Suprapubic skin (tissue), 4 donors: ENCODE results near the gene LPIN1. TPM values are rescaled to one million over a fixed set of nuclear protein-coding genes. Genes with fewer than 3 reads are reported as not detected.

ENCODE experiments used
- DNase-seq, 2 donors: peaks; one replicate each; pipeline ENCODE4 v3.0.0-alpha.2; 2019; ENCODE audit warnings: low spot score in 2 of 2
- H3K27ac ChIP-seq: fragments of 200-600 bp; sonication (generic); one replicate; pipeline ENCODE4 v1.5.1; 2019
- H3K27me3 ChIP-seq: fragments of 200-600 bp; sonication (generic); one replicate; pipeline ENCODE4 v1.5.1; 2019
- H3K36me3 ChIP-seq: fragments of 200-600 bp; sonication (generic); one replicate; pipeline ENCODE4 v1.5.1; 2019
- H3K4me1 ChIP-seq: fragments of 200-600 bp; sonication (generic); one replicate; pipeline ENCODE4 v1.5.1; 2019
- H3K4me3 ChIP-seq: fragments of 200-600 bp; sonication (generic); one replicate; pipeline ENCODE4 v1.5.1; 2019; ENCODE audit warnings: mild to moderate bottlenecking
- H3K9me3 ChIP-seq: fragments of 200-600 bp; sonication (generic); one replicate; pipeline ENCODE4 v1.5.1; 2019
- CTCF ChIP-seq, 2 donors: fragments of 200-600 bp in 1 of 2; fragments of 450-650 bp in 1 of 2; sonication (generic) in 1 of 2; IDR thresholded peaks; one replicate each; pipeline ENCODE4 v1.5.1; 2016 to 2019; ENCODE audit warnings: antibody characterized with exemption in 2 of 2, mild to moderate bottlenecking in 1 of 2, moderate library complexity in 1 of 2
- EP300 ChIP-seq: sonication (generic); formaldehyde crosslinking; IDR thresholded peaks from one replicate; pipeline ENCODE4 v1.6.1; 2017; ENCODE audit warnings: antibody characterized with exemption
- POLR2A ChIP-seq, 2 donors: fragments of 450-650 bp; IDR thresholded peaks; one replicate each; pipeline ENCODE4 v1.6.1; 2017; ENCODE audit warnings: antibody characterized with exemption in 2 of 2, mild to moderate bottlenecking in 2 of 2, moderate library complexity in 2 of 2
- POLR2AphosphoS5 ChIP-seq, 3 donors: sonication (generic); formaldehyde crosslinking; IDR thresholded peaks; one replicate each; pipeline ENCODE4 v1.6.1; 2017; ENCODE audit warnings: antibody characterized with exemption in 3 of 3
- WGBS: methylation state at CpG from one replicate; pipeline ENCODE4 v1.1.5; 2018; 5-methylcytosine and 5-hydroxymethylcytosine counted together
- total RNA-seq, 4 donors: library from RNA; depleted of rRNA; stranded (reverse); fragments of >200 nt; gene quantifications; one replicate each; pipeline ENCODE4 v1.1.0, GENCODE V29; 2016

The LPIN1 gene
- total RNA-seq, 4 donors from 2014 or later = 25.9 to 71.9 (median 52.5) TPM

- WGBS = 85% methylated on average over 1 of the region's 1 CpG
- Histone ChIP-seq H3K4me1 (peaks cover 18% of the 10 kb centered on the region), H3K4me3 (no peak overlapping the region), H3K27ac (no peak overlapping the region), H3K9me3 (no peaks in the 10 kb centered on the region), H3K27me3 (peaks cover 7% of the 10 kb centered on the region), H3K36me3 (no peaks in the 10 kb centered on the region)
- TF ChIP-seq CTCF (IDR thresholded peaks at IDR 0.05) (no peak), EP300 (no peak)
- no peak for DNase-seq
These were observed 28.8 kb upstream of the LPIN1 start for GRCh38 chr2:11717623-11718022.

- Histone ChIP-seq H3K27me3 (peaks cover 7% of the 10 kb centered on the region), H3K4me1 (peaks cover 18% of the 10 kb centered on the region), H3K4me3 (no peak overlapping the region), H3K27ac (no peak overlapping the region), H3K9me3 (no peaks in the 10 kb centered on the region), H3K36me3 (no peaks in the 10 kb centered on the region)
- 66% methylated on average over 5 of the region's 5 CpGs for WGBS
- no peak for DNase-seq
- TF ChIP-seq POLR2AphosphoS5 (IDR thresholded peaks at IDR 0.05) = no peak
- TF ChIP-seq POLR2A (IDR thresholded peaks at IDR 0.05) = no peak
- TF ChIP-seq EP300 = no peak
- TF ChIP-seq CTCF (IDR thresholded peaks at IDR 0.05) = no peak
These were observed 27.8 kb upstream of the LPIN1 start for GRCh38 chr2:11718606-11719005.

- 59% methylated on average over 6 of the region's 6 CpGs for WGBS
- TF ChIP-seq EP300 (no peak), CTCF (IDR thresholded peaks at IDR 0.05) (no peak), POLR2A (IDR thresholded peaks at IDR 0.05) (no peak), POLR2AphosphoS5 (IDR thresholded peaks at IDR 0.05) (no peak)
- Histone ChIP-seq H3K9me3 (no peaks in the 10 kb centered on the region), H3K4me3 (no peak overlapping the region), H3K36me3 (no peaks in the 10 kb centered on the region), H3K4me1 (peaks cover 18% of the 10 kb centered on the region), H3K27me3 (peaks cover 7% of the 10 kb centered on the region), H3K27ac (no peak overlapping the region)
- no peak for DNase-seq
These were observed 27.0 kb upstream of the LPIN1 start for GRCh38 chr2:11719230-11719977.

DNA sequence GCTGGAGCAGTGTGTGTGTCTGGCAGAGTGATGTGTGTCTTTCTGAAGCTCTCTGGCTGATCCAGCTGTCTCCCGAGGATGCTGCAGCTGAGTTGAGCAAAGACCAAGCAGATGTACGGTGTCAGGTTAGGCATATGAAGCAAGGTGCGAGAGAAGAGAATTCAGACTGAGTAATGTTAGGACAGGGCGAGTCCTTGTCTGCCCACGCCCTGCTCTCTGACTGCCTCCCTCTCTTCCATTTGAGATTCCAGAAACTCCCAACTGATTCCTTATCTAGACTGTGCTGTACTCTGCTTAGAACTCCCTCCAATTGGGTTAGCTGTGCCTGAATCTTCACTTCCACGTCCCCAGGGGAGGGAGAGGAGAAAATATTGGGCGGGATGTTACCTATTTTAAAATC is 25.7 kb upstream of the LPIN1 start:
- Histone ChIP-seq H3K27ac (no peak overlapping the region), H3K36me3 (no peaks in the 10 kb centered on the region), H3K9me3 (no peaks in the 10 kb centered on the region), H3K27me3 (peaks cover 9% of the 10 kb centered on the region), H3K4me1 (peaks cover 18% of the 10 kb centered on the region), H3K4me3 (no peak overlapping the region)
- WGBS = 62% methylated on average over 7 of the region's 7 CpGs
- TF ChIP-seq EP300 (no peak), POLR2A (IDR thresholded peaks at IDR 0.05) (no peak), POLR2AphosphoS5 (IDR thresholded peaks at IDR 0.05) (no peak), CTCF (IDR thresholded peaks at IDR 0.05) (no peak)
- no peak for DNase-seq

- H3K36me3 ChIP-seq = no peaks in the 10 kb centered on the region
- 82% methylated on average over 3 of the region's 3 CpGs for WGBS
These were observed 24.0 kb upstream of the LPIN1 start for GRCh38 chr2:11722292-11723060.

More at GRCh38 chr2:11722292-11723060, 24.0 kb upstream of the LPIN1 start:
- Histone ChIP-seq H3K27me3 (peaks cover 10% of the 10 kb centered on the region), H3K4me3 (no peak overlapping the region), H3K9me3 (no peaks in the 10 kb centered on the region), H3K27ac (no peak overlapping the region), H3K4me1 (peaks cover 14% of the 10 kb centered on the region)
- no peak for DNase-seq
- no peak for TF ChIP-seq EP300
- TF ChIP-seq CTCF (IDR thresholded peaks at IDR 0.05) = no peak
- TF ChIP-seq POLR2AphosphoS5 (IDR thresholded peaks at IDR 0.05) = no peak
- no peak for TF ChIP-seq POLR2A (IDR thresholded peaks at IDR 0.05)
